H9 (cell line): Measurements from ENCODE around the gene CELF5. TPM values are rescaled to one million over a fixed set of nuclear protein-coding genes. Genes with fewer than 3 reads are reported as not detected.

Experiments used
- DNase-seq: peaks from one replicate; pipeline ENCODE4 v3.0.0-alpha.2; 2017
- H2AFZ ChIP-seq: one replicate; pipeline ENCODE4 v1.6.1; 2013; ENCODE audit warnings: mild to moderate bottlenecking, low read length, control low read depth, moderate library complexity
- H2AK5ac ChIP-seq: 2 replicates; pipeline ENCODE4 v1.6.1; 2013; ENCODE audit warnings: low read length, control low read depth, mixed read lengths; ENCODE audit not compliant: insufficient read length
- H2BK120ac ChIP-seq: one replicate; pipeline ENCODE4 v1.6.1; 2013; ENCODE audit warnings: low read depth, mild to moderate bottlenecking, low read length, control low read depth, inconsistent platforms; ENCODE audit not compliant: poor library complexity, severe bottlenecking
- H2BK12ac ChIP-seq: 2 replicates; pipeline ENCODE4 v1.6.1; 2013; ENCODE audit warnings: low read length, control low read depth, mixed read lengths, low read depth; ENCODE audit not compliant: insufficient read length
- H2BK15ac ChIP-seq: 2 replicates; pipeline ENCODE4 v1.6.1; 2013; ENCODE audit warnings: low read depth, low read length, control low read depth
- H2BK20ac ChIP-seq: one replicate; pipeline ENCODE4 v1.6.1; 2013; ENCODE audit warnings: low read depth, mild to moderate bottlenecking, low read length, control low read depth, inconsistent platforms; ENCODE audit not compliant: poor library complexity, severe bottlenecking
- H2BK5ac ChIP-seq: 2 replicates; pipeline ENCODE4 v1.6.1; 2013; ENCODE audit warnings: low read length, control low read depth, mixed read lengths; ENCODE audit not compliant: insufficient read length
- H3K14ac ChIP-seq: 2 replicates; pipeline ENCODE4 v1.6.1; 2013; ENCODE audit warnings: low read length, control low read depth; ENCODE audit not compliant: insufficient read depth
- H3K18ac ChIP-seq: 2 replicates; pipeline ENCODE4 v1.6.1; 2013; ENCODE audit warnings: low read depth, mild to moderate bottlenecking, mixed read lengths, low read length, control low read depth; ENCODE audit not compliant: insufficient read length
- H3K23ac ChIP-seq: 2 replicates; pipeline ENCODE4 v1.6.1; 2013; ENCODE audit warnings: low read length, control low read depth, mixed read lengths, low read depth; ENCODE audit not compliant: insufficient read length
- H3K23me2 ChIP-seq: 2 replicates; pipeline ENCODE4 v1.6.1; 2013; ENCODE audit warnings: low read depth, mild to moderate bottlenecking, mixed read lengths, low read length, control low read depth; ENCODE audit not compliant: insufficient read length, poor library complexity, severe bottlenecking
- H3K27ac ChIP-seq: 2 replicates; pipeline ENCODE4 v1.5.1; 2013; ENCODE audit warnings: low read length, control low read depth, mixed read lengths, low read depth; ENCODE audit not compliant: insufficient read length
- H3K27me3 ChIP-seq: 2 replicates; pipeline ENCODE4 v1.6.1; 2013; ENCODE audit warnings: low read length, control low read depth, inconsistent platforms; ENCODE audit not compliant: insufficient read depth
- H3K4ac ChIP-seq: 2 replicates; pipeline ENCODE4 v1.6.1; 2013; ENCODE audit warnings: low read depth, mild to moderate bottlenecking, control low read depth, inconsistent platforms, low read length, moderate library complexity
- H3K4me1 ChIP-seq: 2 replicates; pipeline ENCODE4 v1.6.1; 2013; ENCODE audit warnings: low read length, control low read depth, inconsistent platforms; ENCODE audit not compliant: insufficient read depth
- H3K4me2 ChIP-seq: 2 replicates; pipeline ENCODE4 v1.6.1; 2013; ENCODE audit warnings: low read length, control low read depth, mixed read lengths; ENCODE audit not compliant: insufficient read length, insufficient read depth
- H3K56ac ChIP-seq: 2 replicates; pipeline ENCODE4 v1.6.1; 2013; ENCODE audit warnings: low read depth, mild to moderate bottlenecking, mixed read lengths, low read length, control low read depth; ENCODE audit not compliant: insufficient read length
- H3K79me1 ChIP-seq: 2 replicates; pipeline ENCODE4 v1.6.1; 2013; ENCODE audit warnings: low read depth, mild to moderate bottlenecking, moderate library complexity, low read length, control low read depth, inconsistent platforms; ENCODE audit not compliant: insufficient read depth, poor library complexity, severe bottlenecking
- H3K79me2 ChIP-seq: 2 replicates; pipeline ENCODE4 v1.6.1; 2013; ENCODE audit warnings: low read length, control low read depth, inconsistent platforms; ENCODE audit not compliant: insufficient read depth
- H3K9ac ChIP-seq: 2 replicates; pipeline ENCODE4 v1.6.1; 2013; ENCODE audit warnings: low read length, control low read depth, mixed read lengths; ENCODE audit not compliant: insufficient read length; ENCODE audit errors: extremely low read depth
- H3K9me3 ChIP-seq: one replicate; pipeline ENCODE4 v1.6.1; 2013; ENCODE audit warnings: low read depth, low read length, inconsistent platforms; ENCODE audit not compliant: control insufficient read depth
- H3T11ph ChIP-seq: one replicate; pipeline ENCODE4 v1.6.1; 2013; ENCODE audit warnings: mild to moderate bottlenecking, low read length, control low read depth, inconsistent platforms
- H4K20me1 ChIP-seq: one replicate; pipeline ENCODE4 v1.6.1; 2013; ENCODE audit not compliant: control insufficient read depth, insufficient read length, insufficient read depth
- H4K5ac ChIP-seq: 2 replicates; pipeline ENCODE4 v1.6.1; 2013; ENCODE audit warnings: low read depth, mild to moderate bottlenecking, mixed read lengths, low read length, control low read depth; ENCODE audit not compliant: insufficient read length
- H4K8ac ChIP-seq: replicated peaks from 2 replicates; pipeline ENCODE4 v1.6.1; 2013; ENCODE audit warnings: low read length, control low read depth, mixed read lengths, low read depth; ENCODE audit not compliant: insufficient read length
- H4K91ac ChIP-seq: 2 replicates; pipeline ENCODE4 v1.6.1; 2013; ENCODE audit warnings: low read depth, mild to moderate bottlenecking, moderate library complexity, mixed read lengths, low read length, control low read depth; ENCODE audit not compliant: insufficient read length
- H3K27ac Mint-ChIP-seq, 3 experiments: 2 replicates in 2 of 3; 3 replicates in 1 of 3; pipeline ENCODE4 v1.8.0; 2020 to 2021; ENCODE audit warnings: mixed read lengths in 3 of 3, mild to moderate bottlenecking in 1 of 3, moderate library complexity in 1 of 3
- H3K27me3 Mint-ChIP-seq: 2 replicates; pipeline ENCODE4 v1.8.0; 2021; ENCODE audit warnings: low read depth, mild to moderate bottlenecking, moderate library complexity, mixed read lengths
- H3K36me3 Mint-ChIP-seq, 3 experiments: 2 replicates in 2 of 3; 3 replicates in 1 of 3; pipeline ENCODE4 v1.8.0; 2020 to 2021; ENCODE audit warnings: low read depth in 3 of 3, mixed read lengths in 3 of 3; ENCODE audit not compliant: insufficient read depth in 1 of 3
- H3K4me1 Mint-ChIP-seq, 2 experiments: 2 replicates each; pipeline ENCODE4 v1.8.0; 2020; ENCODE audit warnings: mixed read lengths in 2 of 2
- H3K4me3 Mint-ChIP-seq, 2 experiments: 2 replicates in 1 of 2; 3 replicates in 1 of 2; pipeline ENCODE4 v1.8.0; 2020 to 2021; ENCODE audit warnings: mild to moderate bottlenecking in 2 of 2, mixed read lengths in 2 of 2, moderate library complexity in 1 of 2
- H3K9me3 Mint-ChIP-seq, 2 experiments: 2 replicates in 1 of 2; 3 replicates in 1 of 2; pipeline ENCODE4 v1.8.0; 2020; ENCODE audit warnings: mild to moderate bottlenecking in 2 of 2, mixed read lengths in 2 of 2, moderate library complexity in 1 of 2
- WGBS: extraction: QIAGEN DNeasy Blood & Tissue Kit; methylation state at CpG from one replicate; pipeline ENCODE4 v1.1.7; 2013; ENCODE audit warnings: missing lambda C conversion rate, low lambda C conversion rate, mixed read lengths; ENCODE audit not compliant: insufficient read length; ENCODE audit errors: extremely low coverage; 5-methylcytosine and 5-hydroxymethylcytosine counted together
- total RNA-seq: library from RNA; stranded (reverse); gene quantifications from 2 replicates; pipeline ENCODE4 v1.2.1, GENCODE V29; 2021
- TF ChIP-seq, protein P1 (sequence below): fragments of 200-600 bp; sonication (generic); conservative IDR thresholded peaks from 3 replicates; pipeline ENCODE4 v1.8.0; 2021; ENCODE audit warnings: antibody characterized with exemption, mild to moderate bottlenecking

CELF5 gene
- total RNA-seq, 1 experiment from 2014 or later, result 4.8 TPM

DNA sequence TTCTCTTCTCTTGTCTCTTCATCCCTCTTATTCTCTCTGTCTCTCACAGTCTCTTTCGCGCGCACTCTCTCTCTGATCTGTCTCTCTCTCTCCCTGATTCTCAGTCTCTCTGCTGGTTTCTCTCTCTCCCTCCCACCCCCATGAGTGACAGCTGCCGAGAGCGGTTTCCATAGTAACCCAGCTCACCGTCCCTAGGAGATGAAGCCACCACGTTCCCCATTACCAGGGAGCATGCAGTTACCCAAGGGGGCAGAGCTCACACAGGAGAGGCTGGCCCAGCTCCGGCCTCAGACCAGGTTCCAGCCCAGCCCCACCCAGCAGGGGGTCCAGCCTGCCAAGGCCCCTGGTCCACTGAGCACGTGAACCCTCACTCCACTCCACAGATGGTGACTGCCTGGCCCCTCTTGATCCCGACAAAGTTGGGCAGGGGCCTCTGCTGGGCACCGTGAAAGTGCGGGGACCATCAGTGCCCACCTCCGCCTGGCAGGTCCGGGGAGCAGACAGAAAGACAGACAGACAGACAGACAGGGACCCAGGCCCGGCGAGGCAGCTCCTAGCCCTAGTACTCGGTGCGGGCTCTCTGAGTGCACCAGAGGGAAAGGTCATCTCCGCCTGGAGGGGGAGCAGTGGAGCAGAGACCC, 50.6 kb downstream of the CELF5 start:
- Histone ChIP-seq H3K27ac (no peak overlapping the region), H3K4me1 (0 out of 2 replicates have a peak, but pooled peaks cover 3% of the 10 kb centered on the region), H3K27me3 (no peaks in the 10 kb centered on the region; the same call in 1 of the 2 replicates), H3K79me1 (no peaks in the 10 kb centered on the region), H3K4me2 (peak overlapping the region; percentile 56), H2BK5ac (no peak overlapping the region), H3K14ac (no peak overlapping the region), H2BK15ac (no peak overlapping the region), H3T11ph (no peak overlapping the region), H4K5ac (no peak overlapping the region), H3K9ac (no peak overlapping the region), H2AK5ac (no peak overlapping the region), H3K4ac (no peak overlapping the region), H2BK20ac (no peak overlapping the region), H3K56ac (no peak overlapping the region), H2AFZ (no peak overlapping the region), H2BK120ac (no peak overlapping the region), H4K8ac (no peak overlapping the region), H2BK12ac (no peak overlapping the region), H3K18ac (no peak overlapping the region), H3K23me2 (no peaks in the 10 kb centered on the region), H4K91ac (no peak overlapping the region), H3K79me2 (no peaks in the 10 kb centered on the region), H3K23ac (no peak overlapping the region), H4K20me1 (no peaks in the 10 kb centered on the region), H3K9me3 (no peaks in the 10 kb centered on the region)
- Mint-ChIP-seq H3K27me3 (peaks cover 27% of the 10 kb centered on the region), H3K9me3 (peaks cover 5 to 7% of the 10 kb centered on the region in 2 experiments; a peak in 4 of 5 replicates), H3K27ac (peak overlapping the region in 2 of 3 experiments; percentile 41 to 75; a peak in 1 of 7 replicates), H3K4me1 (peaks cover 10 to 24% of the 10 kb centered on the region in 2 experiments), H3K4me3 (peak overlapping the region; percentile 71 to 89), H3K36me3 (peaks cover 0 to 5% (median 0%) of the 10 kb centered on the region in 3 experiments; a peak in 1 of 7 replicates)
- no CpG with 5 or more reads among the region's 19 CpGs for WGBS
- DNase-seq, result peak; percentile 88
- TF ChIP-seq, protein P1, sequence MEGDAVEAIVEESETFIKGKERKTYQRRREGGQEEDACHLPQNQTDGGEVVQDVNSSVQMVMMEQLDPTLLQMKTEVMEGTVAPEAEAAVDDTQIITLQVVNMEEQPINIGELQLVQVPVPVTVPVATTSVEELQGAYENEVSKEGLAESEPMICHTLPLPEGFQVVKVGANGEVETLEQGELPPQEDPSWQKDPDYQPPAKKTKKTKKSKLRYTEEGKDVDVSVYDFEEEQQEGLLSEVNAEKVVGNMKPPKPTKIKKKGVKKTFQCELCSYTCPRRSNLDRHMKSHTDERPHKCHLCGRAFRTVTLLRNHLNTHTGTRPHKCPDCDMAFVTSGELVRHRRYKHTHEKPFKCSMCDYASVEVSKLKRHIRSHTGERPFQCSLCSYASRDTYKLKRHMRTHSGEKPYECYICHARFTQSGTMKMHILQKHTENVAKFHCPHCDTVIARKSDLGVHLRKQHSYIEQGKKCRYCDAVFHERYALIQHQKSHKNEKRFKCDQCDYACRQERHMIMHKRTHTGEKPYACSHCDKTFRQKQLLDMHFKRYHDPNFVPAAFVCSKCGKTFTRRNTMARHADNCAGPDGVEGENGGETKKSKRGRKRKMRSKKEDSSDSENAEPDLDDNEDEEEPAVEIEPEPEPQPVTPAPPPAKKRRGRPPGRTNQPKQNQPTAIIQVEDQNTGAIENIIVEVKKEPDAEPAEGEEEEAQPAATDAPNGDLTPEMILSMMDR, result no peak
